ENCODE results near the gene LSS.
A peak's percentile ranks its signal among the peaks of the same experiment; 100 is the strongest.
"Not testable (repeated sequence)": the region's sequence is repeated elsewhere in the genome, so short reads cannot be mapped to it uniquely, and the experiment has no call there.

LSS gene

DNA sequence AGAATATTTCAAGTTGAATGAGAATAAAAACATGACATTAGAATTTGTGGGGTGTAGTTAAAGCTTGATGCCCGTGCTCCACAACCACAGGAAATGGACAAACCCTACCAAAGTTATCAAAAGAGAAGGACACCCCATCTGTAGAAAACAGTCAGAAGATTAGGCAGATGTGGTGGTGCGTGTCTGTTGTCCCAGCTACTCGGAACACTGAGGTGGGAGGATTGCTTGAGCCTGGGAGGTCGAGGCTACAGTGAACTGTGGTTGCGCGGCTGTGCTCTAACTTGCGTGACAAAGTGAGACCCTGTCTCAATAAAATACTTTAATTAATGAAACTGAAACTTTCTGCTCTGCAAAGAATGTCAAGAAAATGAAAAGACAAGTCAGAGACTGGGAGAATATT lies 42.9 kb downstream of the LSS start:
- DNase-seq (ENCODE audit: low read depth), result peak; percentile 38

DNA sequence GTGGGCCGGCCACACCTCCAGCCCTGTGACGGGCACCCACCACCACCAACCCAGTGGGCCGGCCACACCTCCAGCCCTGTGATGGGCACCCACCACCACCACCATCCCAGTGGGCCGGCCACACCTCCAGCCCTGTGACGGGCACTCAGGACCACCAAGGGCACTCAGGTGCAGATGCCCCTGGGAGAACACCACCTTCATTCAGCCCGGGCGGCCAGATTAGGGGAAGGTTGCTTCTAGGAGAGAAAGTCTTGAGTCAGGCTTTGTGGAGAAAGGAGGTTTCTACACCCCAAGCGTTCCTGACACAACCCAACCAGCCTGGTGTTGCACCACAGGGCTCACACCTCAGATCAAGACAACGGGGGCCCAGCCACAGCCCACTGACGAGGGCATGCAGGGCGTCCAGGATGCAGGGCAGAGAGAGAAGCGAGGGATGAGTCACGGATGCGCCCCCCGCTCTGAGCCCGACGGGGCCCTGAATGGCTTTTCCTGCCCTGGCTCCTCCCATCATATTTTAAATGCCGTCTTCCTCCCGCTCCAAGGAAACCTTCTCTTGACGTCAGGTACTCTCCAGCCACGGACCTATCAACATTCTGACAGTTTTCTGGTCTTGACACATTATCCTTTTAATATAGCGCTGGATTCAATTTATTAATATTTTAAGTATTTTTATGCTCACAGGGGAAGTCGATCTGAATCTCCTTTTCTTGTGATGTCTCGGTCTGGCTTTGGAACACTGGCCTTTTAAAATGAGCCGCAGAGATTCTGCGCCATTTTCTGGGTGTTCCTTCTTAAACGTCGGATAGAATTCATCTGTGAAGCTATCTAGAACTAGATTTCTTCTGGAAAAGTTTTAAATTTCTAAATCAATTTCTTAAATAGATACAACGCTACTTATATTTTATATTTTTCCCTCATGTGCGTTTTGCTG lies 43.7 kb downstream of the LSS start:
- peak; percentile 91 for DNase-seq (ENCODE audit: low read depth)

DNA sequence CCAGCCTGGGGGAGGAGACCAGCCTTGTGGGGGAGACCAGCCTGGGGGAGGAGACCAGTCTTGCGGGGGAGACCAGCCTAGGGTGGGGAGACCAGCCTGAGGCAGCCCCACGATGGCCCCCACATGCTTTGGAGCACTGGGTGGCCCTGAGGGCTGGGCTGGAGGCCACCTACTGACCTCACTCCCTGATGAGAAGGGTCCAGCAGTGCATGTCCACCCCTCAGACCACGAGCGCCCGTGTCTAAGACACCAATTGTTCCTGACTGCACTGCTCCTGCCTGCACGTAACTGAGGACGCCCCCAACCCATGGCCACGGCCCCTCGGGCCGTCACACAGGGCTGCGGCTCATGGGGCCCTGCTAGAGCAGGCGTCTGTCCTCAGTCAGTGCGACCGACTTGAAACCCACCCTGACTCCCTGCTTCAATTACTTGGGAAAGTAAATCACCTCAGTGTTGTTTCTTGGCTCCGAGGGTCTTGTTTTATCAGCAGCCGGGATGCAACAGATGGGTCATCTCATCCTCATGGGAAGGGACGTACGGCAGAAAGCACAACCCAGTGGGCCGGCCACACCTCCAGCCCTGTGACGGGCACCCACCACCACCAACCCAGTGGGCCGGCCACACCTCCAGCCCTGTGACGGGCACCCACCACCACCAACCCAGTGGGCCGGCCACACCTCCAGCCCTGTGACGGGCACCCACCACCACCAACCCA lies 44.5 kb downstream of the LSS start, which contains the start of gene SPATC1L:
TSS of gene SPATC1L (minus strand) at position 550 of the 715 bp plus-strand sequence. CDS start 1,643 bp downstream, outside the sequence.
- peak; percentile 80 for DNase-seq (ENCODE audit: low read depth)

DNA sequence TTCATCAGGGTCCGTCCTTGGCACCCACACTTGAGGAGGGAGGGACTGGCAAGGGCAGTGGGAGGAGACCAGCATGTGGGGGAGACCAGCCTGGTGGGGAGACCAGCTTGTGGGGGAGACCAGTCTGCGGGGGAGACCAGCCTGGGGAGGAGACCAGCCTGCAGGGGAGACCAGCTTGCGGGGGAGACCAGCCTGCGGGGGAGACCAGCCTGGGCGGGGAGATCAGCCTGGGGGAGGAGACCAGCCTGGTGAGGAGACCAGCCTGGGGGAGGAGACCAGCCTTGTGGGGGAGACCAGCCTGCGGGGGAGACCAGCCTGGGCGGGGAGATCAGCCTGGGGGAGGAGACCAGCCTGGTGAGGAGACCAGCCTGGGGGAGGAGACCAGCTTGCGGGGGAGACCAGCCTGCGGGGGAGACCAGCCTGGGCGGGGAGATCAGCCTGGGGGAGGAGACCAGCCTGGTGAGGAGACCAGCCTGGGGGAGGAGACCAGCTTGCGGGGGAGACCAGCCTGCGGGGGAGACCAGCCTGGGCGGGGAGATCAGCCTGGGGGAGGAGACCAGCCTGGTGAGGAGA lies 45.2 kb downstream of the LSS start:
- peak; percentile 82 for DNase-seq (ENCODE audit: low read depth)

DNA sequence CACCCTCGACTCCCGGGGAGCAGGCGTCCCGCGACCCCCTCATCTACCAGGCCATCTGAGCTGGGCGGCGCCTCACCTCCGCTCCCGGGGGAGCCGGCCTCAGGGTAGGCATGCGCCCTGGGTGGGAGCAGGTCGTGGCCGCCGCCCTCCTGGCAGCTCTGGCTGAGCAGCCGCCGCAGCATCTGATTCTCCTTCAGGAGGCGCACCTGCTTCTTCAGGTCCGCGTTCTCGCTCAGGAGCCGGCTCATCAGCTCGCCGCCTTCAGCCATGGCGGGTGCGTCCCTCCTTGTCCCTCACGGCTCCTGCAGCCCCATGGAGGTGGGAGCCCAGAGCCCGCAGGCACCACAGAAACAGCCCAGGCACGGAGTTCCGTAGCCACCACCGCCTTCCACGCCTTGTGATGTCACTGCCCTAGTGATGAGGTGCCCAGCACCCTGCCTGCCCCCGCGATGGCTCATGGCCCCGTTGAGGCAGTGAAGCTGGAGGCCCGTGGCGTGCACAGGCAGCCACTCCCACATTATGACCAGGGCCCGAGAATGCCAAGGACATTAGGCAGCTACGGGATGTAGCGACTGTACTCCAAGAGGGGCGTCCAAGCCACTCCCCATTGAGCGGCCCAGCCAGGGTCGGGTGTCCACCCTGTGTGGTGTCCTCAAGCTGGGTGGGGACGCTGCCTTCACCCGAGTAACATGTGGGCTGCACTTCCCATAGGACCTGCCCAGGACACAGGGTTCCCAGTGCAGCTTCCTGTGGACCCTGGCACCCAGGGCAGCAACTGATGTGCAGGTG lies 45.8 kb downstream of the LSS start:
- DNase-seq (ENCODE audit: low read depth), result peak; percentile 29

DNA sequence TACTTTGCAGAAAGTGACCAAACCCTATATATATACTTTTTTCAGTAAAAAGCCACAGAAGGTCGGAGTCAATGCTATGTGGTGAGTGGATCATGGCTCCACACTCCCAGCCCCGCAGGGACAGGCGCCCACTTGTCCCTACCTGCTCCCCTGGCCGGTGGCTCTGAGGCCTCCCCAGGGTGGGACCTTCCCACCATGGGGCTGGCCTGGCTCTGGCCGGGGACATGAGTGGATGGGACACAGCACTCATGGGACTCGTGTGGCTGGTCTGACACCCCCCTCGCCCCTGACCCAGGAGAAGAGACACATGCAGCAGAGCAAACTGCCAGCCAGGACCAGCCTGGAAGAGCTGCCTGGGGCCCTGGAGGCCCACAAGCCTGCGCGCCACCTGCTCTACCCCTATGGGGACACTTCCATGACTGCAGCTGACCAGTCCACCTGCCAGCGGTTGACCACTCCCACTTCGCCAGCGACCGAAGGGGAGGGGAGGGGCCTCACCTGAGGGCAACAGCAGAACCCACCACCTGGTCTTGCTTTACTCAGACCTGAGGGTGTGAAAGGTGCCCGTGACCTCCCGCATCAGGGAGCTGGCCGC lies 46.5 kb downstream of the LSS start:
- no peak for DNase-seq (ENCODE audit: low read depth)

DNA sequence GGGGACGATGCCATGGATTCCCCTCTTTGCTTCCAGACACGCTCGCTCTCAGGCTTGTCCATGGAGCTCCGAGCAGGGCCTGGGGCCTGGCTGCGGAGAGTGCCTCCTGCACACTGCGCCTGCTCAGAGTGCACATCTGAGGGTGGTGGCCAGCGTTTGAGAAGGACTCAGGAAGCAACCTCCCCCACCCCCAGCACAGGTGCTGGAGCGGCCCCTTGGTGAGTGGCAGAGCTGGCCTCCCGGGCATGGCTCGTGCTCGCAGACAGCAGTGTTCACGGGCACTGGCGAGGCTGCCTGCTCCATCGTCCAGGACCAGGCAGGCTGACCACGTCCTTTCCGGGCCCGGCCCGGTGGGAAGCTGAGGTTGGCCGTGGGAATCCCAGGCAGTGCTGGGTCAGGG lies 47.1 kb downstream of the LSS start:
- no peak for DNase-seq (ENCODE audit: low read depth)

DNA sequence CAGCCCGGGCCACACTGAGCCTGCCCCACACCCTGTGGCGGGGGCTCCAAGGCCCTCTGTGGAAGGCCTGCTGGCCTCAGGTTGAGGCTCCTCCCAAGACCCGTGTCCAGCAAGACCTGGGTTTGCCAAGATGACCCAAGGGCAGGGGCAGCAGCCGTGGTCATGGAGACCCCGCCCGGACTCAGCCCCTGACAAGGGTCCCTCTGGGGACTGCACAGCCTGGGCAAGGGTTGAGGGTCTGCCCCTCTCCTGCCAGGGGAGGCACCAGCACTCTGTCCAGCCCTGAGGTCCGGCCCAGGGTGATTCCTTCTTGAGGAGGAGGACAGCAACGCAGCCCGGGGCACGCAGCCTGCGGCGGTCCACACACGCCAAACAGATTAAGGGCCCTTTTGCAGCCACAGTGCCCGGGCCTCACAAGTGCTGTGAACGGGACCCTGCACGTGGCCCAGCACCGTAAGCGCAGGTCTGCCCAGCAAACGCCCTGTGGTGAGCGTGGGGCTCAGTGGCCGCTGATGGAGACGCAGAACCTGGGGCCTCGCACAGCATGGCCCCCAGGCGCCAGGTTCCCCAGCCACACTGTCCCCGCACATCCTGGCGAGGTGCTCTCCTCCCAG lies 47.7 kb downstream of the LSS start:
- no peak for DNase-seq (ENCODE audit: low read depth)

DNA sequence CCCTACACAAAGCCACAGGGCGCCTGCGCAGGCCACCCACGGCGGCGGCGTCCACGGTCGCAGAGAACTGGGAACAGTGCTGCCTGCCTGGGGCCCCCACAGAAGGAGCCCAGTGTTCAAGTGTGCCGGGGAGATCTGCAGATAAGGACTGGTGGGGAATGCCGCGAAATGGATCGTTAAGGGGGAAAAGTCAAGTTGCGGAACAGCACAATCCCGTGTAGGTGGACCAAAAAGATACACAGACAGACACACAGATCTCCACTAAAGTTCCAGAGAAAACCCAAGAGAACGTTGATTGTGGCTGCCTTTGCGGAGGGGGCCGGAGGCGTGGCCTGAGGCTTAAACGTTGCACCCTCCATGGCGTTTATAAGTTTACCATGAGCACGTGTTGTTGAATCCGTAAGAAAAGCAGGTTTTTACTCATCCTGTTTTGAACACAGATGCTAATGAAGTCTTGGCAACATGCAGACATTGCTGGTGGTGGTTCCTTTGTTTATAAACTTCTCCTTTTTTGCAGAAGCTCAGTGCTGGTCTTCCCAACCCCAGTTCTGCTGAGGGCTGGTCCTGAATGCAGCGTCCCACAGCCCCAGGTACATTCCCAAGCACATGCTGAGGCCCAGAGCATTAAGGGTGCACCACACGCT lies 48.4 kb downstream of the LSS start:
- no peak for DNase-seq (ENCODE audit: low read depth)

DNA sequence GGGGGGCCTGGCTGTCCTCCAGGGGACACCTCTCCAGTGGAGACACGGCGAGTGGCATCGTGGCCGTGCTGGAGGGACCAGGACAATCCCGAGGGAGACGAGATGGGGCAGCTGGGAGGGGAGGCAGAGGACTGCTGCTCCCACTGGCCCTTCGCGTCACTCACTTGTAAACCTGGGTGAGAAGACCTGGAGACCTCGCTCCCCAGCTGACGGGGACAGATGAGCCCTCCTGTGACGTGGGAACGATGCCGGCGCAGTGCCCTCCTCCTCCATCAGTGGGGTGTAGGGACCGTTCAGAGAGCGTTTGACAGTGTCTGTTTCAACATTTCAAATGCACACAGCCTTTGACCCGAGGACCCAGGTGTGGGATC lies 48.9 kb downstream of the LSS start:
- DNase-seq (ENCODE audit: low read depth), result no peak

DNA sequence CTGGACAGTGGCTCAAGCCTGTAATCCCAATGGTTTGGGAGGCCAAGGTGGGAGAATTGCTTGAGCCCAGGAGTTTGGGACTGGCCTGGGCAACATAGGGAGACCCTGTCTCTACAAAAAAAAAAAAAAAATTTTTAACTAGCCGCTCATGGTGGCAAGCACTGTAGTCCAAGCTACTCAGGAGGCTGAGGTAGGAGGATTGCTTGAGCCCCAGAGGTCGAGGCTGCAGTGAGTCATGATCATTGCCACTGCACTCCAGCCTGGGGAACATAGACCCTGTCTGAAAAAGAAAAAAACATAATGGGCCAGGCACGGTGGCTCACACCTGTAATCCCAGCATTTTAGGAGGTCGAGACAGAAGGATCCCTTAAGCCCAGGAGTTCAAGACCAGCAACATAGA lies 49.6 kb downstream of the LSS start:
- no peak for DNase-seq (ENCODE audit: low read depth)

DNA sequence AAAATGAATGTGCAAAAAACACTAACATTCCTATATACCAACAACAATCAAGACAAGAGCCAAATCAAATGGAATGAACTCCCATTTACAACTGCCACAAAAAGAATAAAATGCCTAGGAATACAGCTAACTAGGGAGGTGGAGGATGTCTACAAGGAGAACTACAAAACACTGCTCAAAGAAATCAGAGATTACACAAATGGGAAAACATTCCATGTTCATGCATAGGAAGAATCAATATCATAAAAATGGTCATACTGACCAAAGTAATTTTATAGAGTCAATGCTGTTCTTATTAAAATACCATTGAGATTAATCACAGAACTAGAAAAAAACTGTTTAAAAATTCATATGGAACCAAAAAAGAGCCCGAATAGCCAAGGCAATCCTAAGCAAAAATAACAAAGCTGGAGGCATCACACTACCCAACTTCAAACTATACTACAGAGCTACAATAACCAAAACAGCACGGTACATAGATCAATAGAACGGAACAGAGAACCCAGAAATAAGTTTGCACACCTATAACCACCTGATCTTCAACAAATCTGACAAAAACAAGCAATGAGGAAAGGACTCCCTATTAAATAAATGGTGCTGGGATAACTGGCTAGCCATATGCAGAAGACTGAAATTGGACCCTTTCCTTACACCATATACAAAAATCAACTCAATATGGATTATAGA lies 52.0 kb downstream of the LSS start:
- DNase-seq (ENCODE audit: low read depth), result not testable (repeated sequence)

DNA sequence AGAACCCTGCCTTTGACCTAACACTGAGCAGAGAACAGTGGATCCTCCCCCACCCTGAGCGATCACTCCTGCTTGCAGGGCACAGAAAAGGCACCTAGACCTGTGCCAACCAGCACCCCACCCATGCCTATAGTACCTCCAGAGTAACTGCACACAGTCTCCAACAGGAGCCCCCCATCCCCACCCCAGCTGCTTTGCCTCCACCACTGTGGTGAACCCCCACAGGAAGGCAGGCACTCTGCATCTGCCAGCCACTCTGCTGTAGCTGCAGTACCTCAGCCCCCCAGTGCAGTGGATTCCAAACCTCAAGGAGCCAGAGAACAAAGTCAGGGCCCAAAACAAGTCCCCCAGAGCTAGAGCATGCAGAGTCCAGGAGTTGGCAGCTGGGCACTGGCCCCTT lies 55.0 kb downstream of the LSS start:
- no peak for DNase-seq (ENCODE audit: low read depth)

DNA sequence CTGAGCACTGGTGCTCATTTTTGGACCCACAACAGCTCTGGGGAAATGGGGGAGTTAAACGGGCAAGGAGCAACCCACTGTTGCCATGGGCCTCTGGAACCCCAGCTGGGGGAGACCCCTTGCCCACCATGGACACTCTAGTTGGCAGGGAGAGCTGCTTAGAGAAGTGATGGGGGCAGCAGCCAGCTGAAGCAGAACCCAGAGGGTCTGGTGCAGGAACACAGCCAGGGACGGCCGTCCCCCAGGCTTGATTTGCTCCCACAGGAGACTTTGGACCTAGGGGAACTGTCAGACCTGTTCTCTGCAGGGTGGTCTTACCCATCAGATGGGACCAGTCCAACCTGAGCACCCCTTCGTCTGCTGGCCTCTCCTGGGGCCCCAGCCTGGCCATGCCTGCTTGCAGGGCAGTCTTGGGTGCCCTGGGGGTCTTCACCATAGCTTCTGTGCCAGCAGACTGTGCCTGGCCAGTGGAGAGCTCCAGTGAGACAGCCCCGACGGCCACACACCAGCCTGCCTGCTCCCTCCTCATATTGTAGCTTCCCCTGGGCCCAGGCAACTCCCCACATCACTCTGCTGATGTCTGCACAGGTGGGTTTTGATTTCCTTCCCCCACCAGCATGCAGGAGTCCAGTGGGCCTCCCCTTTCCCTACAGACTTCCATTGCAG lies 55.6 kb downstream of the LSS start:
- DNase-seq (ENCODE audit: low read depth), result no peak

DNA sequence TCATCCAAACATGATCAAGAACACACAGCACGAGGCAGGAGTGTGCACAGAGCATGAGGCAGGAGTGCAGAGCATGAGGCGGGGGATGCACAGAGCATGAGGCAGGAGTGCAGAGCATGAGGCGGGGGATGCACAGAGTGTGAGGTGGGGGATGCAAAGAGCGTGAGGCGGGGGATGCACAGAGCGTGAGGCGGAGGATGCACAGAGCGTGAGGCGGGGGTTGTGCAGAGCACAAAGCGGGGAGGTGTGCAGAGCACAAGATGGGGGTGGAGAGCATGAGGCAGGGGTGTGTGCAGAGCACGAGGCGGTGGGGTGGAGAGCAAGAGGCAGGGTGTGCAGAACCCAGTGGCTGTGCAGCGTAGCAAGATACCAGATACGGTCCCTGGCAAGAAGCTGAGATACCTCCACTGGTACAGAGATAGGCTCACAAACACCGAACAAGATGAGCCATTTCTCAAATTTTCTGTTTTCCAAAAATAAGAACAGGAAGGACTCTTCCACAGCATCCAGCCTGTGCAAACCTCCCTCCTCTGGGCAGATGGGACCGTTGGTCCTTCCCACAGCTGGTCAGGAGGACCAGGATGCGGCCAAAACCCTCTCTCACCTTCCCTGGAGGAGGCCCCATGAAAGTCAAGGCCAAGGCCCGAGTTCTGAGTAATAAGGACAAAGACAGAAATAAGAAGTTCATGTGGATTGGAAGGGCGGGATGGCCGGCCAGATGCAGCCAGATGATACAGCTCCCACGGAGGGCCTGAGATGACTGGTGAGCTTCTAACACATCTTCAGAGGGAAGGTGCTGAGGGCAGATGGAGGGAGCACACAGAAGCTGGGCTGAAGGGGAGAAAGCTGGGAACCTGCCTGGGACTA lies 56.3 kb downstream of the LSS start:
- DNase-seq (ENCODE audit: low read depth), result no peak

DNA sequence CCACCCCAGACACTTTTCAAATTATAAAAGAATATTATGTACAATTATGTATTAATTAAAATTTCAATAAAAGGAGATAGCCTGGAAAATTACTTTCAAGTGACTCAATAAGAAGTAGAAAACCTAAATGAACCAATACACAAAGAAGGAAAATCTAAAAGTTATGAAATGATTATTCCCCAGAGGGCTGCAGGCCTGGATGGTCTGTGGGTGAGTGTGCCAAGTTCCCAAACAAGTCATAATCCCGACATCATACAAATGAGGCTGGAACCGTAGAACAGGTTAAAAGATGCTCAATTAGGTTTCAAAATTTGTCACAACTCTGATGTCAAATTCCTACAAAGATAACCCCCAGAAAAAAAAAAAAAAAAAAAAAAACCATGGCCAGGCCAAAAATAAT lies 57.0 kb downstream of the LSS start:
- DNase-seq (ENCODE audit: low read depth), result no peak

DNA sequence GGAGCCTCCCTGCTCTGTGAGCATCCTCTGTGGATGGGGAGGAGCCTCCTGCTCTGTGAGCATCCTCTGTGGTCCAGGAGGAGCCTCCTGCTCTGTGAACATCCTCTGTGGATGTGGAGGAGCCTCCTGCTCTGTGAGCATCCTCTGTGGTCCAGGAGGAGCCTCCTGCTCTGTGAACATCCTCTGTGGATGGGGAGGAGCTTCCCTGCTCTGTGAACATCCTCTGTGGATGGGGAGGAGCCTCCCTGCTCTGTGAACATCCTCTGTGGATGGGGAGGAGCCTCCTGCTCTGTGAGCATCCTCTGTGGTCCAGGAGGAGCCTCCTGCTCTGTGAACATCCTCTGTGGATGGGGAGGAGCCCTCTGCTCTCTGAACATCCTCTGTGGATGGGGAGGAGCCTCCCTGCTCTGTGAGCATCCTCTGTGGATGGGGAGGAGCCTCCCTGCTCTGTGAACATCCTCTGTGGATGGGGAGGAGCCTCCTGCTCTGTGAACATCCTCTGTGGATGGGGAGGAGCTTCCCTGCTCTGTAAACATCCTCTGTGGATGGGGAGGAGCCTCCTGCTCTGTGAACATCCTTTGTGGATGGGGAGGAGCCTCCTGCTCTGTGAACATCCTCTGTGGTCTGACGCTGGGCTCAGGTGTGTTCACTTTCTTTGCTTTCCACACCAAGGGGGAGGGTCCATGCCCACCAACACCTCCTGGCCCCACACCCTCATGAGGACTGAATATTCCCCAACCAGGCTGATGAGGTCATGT lies 58.0 kb downstream of the LSS start:
- not testable (repeated sequence) for DNase-seq (ENCODE audit: low read depth)

All from CMK (cell line).